ENCODE results near the gene MTCL1.

- no peak for TF ChIP-seq CTCF (conservative IDR thresholded peaks at IDR 0.05; ENCODE audit: low read depth, low read length)
- TF ChIP-seq EZH2 (IDR thresholded peaks at IDR 0.05; ENCODE audit: borderline replicate concordance, low read depth, low read length, poor library complexity, severe bottlenecking): no peak
Observed at GRCh38 chr18:8742387-8743361, 37.3 kb downstream of the MTCL1 start.

Measured in A673 (cell line).